HepG2 (cell line): ENCODE results near the gene EPS8. TPM values are rescaled to one million over a fixed set of nuclear protein-coding genes. Genes with fewer than 3 reads are reported as not detected.
A peak's percentile ranks its signal among the peaks of the same experiment; 100 is the strongest.

Experiments
- ASH2L ChIP-seq: fragments of 300-600, 200-600 bp; sonication (generic); IDR thresholded peaks from 2 replicates; pipeline ENCODE4 v1.7.0; 2017; ENCODE audit warnings: low read depth, mild to moderate bottlenecking, moderate library complexity, mixed read lengths, low read length; ENCODE audit not compliant: insufficient read length
- ELK4 ChIP-seq: sonication (generic); formaldehyde crosslinking; IDR thresholded peaks from 2 replicates; pipeline ENCODE4 v1.9.0; 2021; ENCODE audit warnings: missing genetic modification reagents, borderline replicate concordance
- HOXA7 ChIP-seq: sonication (generic); formaldehyde crosslinking; IDR thresholded peaks from 2 replicates; pipeline ENCODE4 v1.8.1; 2022; ENCODE audit warnings: mild to moderate bottlenecking, missing genetic modification reagents, moderate library complexity
- LCORL ChIP-seq, 2 experiments: fragments of 450-650 bp in 1 of 2; sonication (generic) in 1 of 2; formaldehyde crosslinking in 1 of 2; IDR thresholded peaks; 2 replicates each; pipeline versions ENCODE4 v1.5.0 to v1.6.1; 2017 to 2020; ENCODE audit warnings: antibody characterized with exemption in 1 of 2, missing genetic modification reagents in 1 of 2
- PAF1 ChIP-seq: IDR thresholded peaks from 2 replicates; pipeline ENCODE4 v1.6.1; 2016; ENCODE audit warnings: missing genetic modification reagents, missing compliant biosample characterization
- TBX3 ChIP-seq: fragments of 450-650 bp; IDR thresholded peaks from 2 replicates; pipeline ENCODE4 v1.6.1; 2017; ENCODE audit warnings: antibody characterized with exemption, mild to moderate bottlenecking, inconsistent platforms, borderline replicate concordance
- TMF1 ChIP-seq: sonication (generic); formaldehyde crosslinking; IDR thresholded peaks from 2 replicates; pipeline ENCODE4 v1.8.1; 2022; ENCODE audit warnings: low read depth, missing genetic modification reagents
- ZBTB39 ChIP-seq: sonication (generic); formaldehyde crosslinking; IDR thresholded peaks from 2 replicates; pipeline ENCODE4 v1.5.0; 2020; ENCODE audit warnings: missing genetic modification reagents
- ZFP36 ChIP-seq: fragments of 150-350 bp; IDR thresholded peaks from 2 replicates; pipeline ENCODE4 v1.6.1; 2018; ENCODE audit warnings: borderline replicate concordance, low read length, low read depth; ENCODE audit not compliant: partially characterized antibody
- ZNF318 ChIP-seq: sonication (generic); formaldehyde crosslinking; IDR thresholded peaks from 2 replicates; pipeline ENCODE4 v1.4.0; 2020; ENCODE audit warnings: mild to moderate bottlenecking, missing genetic modification reagents
- ZNF850 ChIP-seq: sonication (generic); formaldehyde crosslinking; conservative IDR thresholded peaks from 2 replicates; pipeline ENCODE4 v1.9.0; 2021; ENCODE audit warnings: mild to moderate bottlenecking, missing genetic modification reagents
- polyA plus RNA-seq, 8 experiments: library from polyadenylated mRNA; depleted of rRNA in 3 of 8; stranded (reverse) in 7 of 8; unstranded in 1 of 8; fragments of >200 nt; fragmentation: Illumina TruSeq in 4 of 8; extraction: Trizol in 4 of 8; gene quantifications; 2 replicates each; pipeline versions ENCODE4 v1.2.1 to v1.2.3, GENCODE V29; 2011 to 2016; ENCODE audit warnings: low read depth in 4 of 8, missing spikeins in 1 of 8, mixed read lengths in 1 of 8; ENCODE audit not compliant: insufficient read depth in 1 of 8
- total RNA-seq, 5 experiments: library from RNA; depleted of rRNA; stranded (reverse); fragments of >200 nt; fragmentation: Illumina TruSeq; extraction: Trizol; gene quantifications; 2 replicates each; pipeline ENCODE4 v1.2.3, GENCODE V29; 2016; ENCODE audit warnings: low read depth in 1 of 5
- TF ChIP-seq, protein P1 (sequence below): sonication (generic); formaldehyde crosslinking; IDR thresholded peaks from 2 replicates; pipeline ENCODE4 v1.9.0; 2021; ENCODE audit warnings: missing genetic modification reagents, mild to moderate bottlenecking, borderline replicate concordance
- TF ChIP-seq, protein P2 (sequence below): sonication (generic); formaldehyde crosslinking; IDR thresholded peaks from 2 replicates; pipeline ENCODE4 v1.4.0; 2020; ENCODE audit warnings: missing genetic modification reagents
- TF ChIP-seq, protein P3 (sequence below): sonication (generic); IDR thresholded peaks from 2 replicates; pipeline ENCODE4 v1.6.1; 2016; ENCODE audit warnings: low read depth, borderline replicate concordance

The EPS8 gene
- total and polyA plus RNA-seq, 2 of the 13 experiments (the other 11 are each of a cell fraction or from before 2014, with no cell fraction given): 37.1 to 43.4 TPM

- TF ChIP-seq ZNF850 (no peak), ASH2L (peak; percentile 87), HOXA7 (CRISPR knock-in tag) (no peak), LCORL (IDR thresholded peaks at IDR 0.05) (no peak), LCORL (CRISPR knock-in tag; IDR thresholded peaks at IDR 0.05) (peak; percentile 62; the same call in 1 of the 2 replicates), ZBTB39 (no peak), TBX3 (peak; percentile 60; the same call in 1 of the 2 replicates), TMF1 (CRISPR knock-in tag) (no peak), ZNF318 (CRISPR knock-in tag) (no peak), ZFP36 (no peak), ELK4 (CRISPR knock-in tag) (no peak), PAF1 (CRISPR knock-in tag) (no peak)
- TF ChIP-seq, protein P1, sequence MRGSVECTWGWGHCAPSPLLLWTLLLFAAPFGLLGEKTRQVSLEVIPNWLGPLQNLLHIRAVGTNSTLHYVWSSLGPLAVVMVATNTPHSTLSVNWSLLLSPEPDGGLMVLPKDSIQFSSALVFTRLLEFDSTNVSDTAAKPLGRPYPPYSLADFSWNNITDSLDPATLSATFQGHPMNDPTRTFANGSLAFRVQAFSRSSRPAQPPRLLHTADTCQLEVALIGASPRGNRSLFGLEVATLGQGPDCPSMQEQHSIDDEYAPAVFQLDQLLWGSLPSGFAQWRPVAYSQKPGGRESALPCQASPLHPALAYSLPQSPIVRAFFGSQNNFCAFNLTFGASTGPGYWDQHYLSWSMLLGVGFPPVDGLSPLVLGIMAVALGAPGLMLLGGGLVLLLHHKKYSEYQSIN: no peak
- TF ChIP-seq, protein P2, sequence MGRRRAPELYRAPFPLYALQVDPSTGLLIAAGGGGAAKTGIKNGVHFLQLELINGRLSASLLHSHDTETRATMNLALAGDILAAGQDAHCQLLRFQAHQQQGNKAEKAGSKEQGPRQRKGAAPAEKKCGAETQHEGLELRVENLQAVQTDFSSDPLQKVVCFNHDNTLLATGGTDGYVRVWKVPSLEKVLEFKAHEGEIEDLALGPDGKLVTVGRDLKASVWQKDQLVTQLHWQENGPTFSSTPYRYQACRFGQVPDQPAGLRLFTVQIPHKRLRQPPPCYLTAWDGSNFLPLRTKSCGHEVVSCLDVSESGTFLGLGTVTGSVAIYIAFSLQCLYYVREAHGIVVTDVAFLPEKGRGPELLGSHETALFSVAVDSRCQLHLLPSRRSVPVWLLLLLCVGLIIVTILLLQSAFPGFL (CRISPR knock-in tag): no peak
- TF ChIP-seq, protein P3, sequence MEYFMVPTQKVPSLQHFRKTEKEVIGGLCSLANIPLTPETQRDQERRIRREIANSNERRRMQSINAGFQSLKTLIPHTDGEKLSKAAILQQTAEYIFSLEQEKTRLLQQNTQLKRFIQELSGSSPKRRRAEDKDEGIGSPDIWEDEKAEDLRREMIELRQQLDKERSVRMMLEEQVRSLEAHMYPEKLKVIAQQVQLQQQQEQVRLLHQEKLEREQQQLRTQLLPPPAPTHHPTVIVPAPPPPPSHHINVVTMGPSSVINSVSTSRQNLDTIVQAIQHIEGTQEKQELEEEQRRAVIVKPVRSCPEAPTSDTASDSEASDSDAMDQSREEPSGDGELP: peak; percentile 16; the same call in 1 of the 2 replicates
Measured at GRCh38 chr12:15629108-15629507, 160.1 kb downstream of the EPS8 start (continued).
